Psoas muscle (tissue), 8 donors: Measurements from ENCODE around the gene RAB11FIP4. TPM values are rescaled to one million over a fixed set of nuclear protein-coding genes. Genes with fewer than 3 reads are reported as not detected.
"Not testable (repeated sequence)": the region's sequence is repeated elsewhere in the genome, so short reads cannot be mapped to it uniquely, and the experiment has no call there.

Experiments
- ATAC-seq, 4 donors: fragments of 200-7000 bp; cut with Tn5 transposase; one replicate each; pipeline ENCODE4 v1.9.1; 2020; ENCODE audit warnings: moderate library complexity in 3 of 4, mild to moderate bottlenecking in 2 of 4
- DNase-seq, 2 donors: peaks; one replicate each; pipeline ENCODE4 v3.0.0-alpha.2; 2020
- H3K27ac ChIP-seq: fragments of 200-600 bp; one replicate; pipeline ENCODE4 v1.8.0; 2022
- H3K27me3 ChIP-seq, 3 donors: fragments of 200-600 bp in 1 of 3; one replicate each; pipeline versions ENCODE4 v1.6.1 to v1.8.0; 2013 to 2022; ENCODE audit warnings: low read length in 2 of 3, mild to moderate bottlenecking in 2 of 3, moderate library complexity in 1 of 3; ENCODE audit not compliant: insufficient read depth in 3 of 3
- H3K36me3 ChIP-seq, 2 donors: fragments of 200-600 bp in 1 of 2; one replicate each; pipeline versions ENCODE4 v1.6.1 to v1.8.0; 2013 to 2022; ENCODE audit warnings: low read depth in 1 of 2, mild to moderate bottlenecking in 1 of 2, moderate library complexity in 1 of 2; ENCODE audit not compliant: insufficient read depth in 1 of 2
- H3K4me1 ChIP-seq: fragments of 200-600 bp; one replicate; pipeline ENCODE4 v1.8.0; 2022
- H3K4me3 ChIP-seq: fragments of 200-600 bp; one replicate; pipeline ENCODE4 v1.8.0; 2022; ENCODE audit warnings: mild to moderate bottlenecking
- H3K9me3 ChIP-seq: fragments of 200-600 bp; one replicate; pipeline ENCODE4 v1.8.0; 2022
- WGBS, 3 donors: extraction: QIAGEN DNeasy Blood & Tissue Kit; methylation state at CpG; one replicate each; pipeline versions ENCODE4 v1.1.6 to v1.1.7; 2013; 5-methylcytosine and 5-hydroxymethylcytosine counted together
- intact Hi-C, 2 donors: fragments of 100-400 bp; cut with DNase I; formaldehyde crosslinking; loops; one replicate each; pipeline versions ENCODE4 v1.11.0 to v1.14.2; 2022
- long read RNA-seq, 2 donors: library from polyadenylated mRNA; unstranded; transcript quantifications; one replicate each; pipeline ENCODE4 v2.0.0, GENCODE V29; 2021
- polyA plus RNA-seq, 3 donors: library from polyadenylated mRNA; stranded (reverse); fragments of 200-250 nt; gene quantifications; one replicate each; pipeline ENCODE4 v1.2.3, GENCODE V29; 2013
- total RNA-seq, 4 donors: library from RNA; stranded (reverse); fragmentation: NEBNext Ultra II Directional in 2 of 4; extraction: Animal tissue kit (Norgen Biotek cat#: 25700) in 2 of 4; gene quantifications; one replicate each; pipeline versions ENCODE4 v1.2.1 to v1.2.4, GENCODE V29; 2021 to 2023
- TF ChIP-seq, protein P1 (sequence below): fragments of 200-600 bp; IDR thresholded peaks from one replicate; pipeline ENCODE4 v1.8.0; 2022; ENCODE audit warnings: antibody characterized with exemption
- donor health status: healthy with polysubstance abuse.
- donor health status: DM: no; HTN: no; CAD: no; lungs with moderate emphysema.
- donor health status: Bipolar disorder and iron deficiency.
- donor health status: healthy.
- donor health status: DM: yes; HTN: yes; CAD: no.
- donor health status: DM: no; HTN: no; CAD: no.
- donor health status: DM: no; HTN: no; CAD: no.
- donor health status: DM: yes; HTN: yes; CAD: no.

Gene RAB11FIP4, protein sequence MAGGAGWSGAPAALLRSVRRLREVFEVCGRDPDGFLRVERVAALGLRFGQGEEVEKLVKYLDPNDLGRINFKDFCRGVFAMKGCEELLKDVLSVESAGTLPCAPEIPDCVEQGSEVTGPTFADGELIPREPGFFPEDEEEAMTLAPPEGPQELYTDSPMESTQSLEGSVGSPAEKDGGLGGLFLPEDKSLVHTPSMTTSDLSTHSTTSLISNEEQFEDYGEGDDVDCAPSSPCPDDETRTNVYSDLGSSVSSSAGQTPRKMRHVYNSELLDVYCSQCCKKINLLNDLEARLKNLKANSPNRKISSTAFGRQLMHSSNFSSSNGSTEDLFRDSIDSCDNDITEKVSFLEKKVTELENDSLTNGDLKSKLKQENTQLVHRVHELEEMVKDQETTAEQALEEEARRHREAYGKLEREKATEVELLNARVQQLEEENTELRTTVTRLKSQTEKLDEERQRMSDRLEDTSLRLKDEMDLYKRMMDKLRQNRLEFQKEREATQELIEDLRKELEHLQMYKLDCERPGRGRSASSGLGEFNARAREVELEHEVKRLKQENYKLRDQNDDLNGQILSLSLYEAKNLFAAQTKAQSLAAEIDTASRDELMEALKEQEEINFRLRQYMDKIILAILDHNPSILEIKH
- total RNA-seq (1 to 10 TPM in 1 of 4 donors, under 1 TPM in 3; 0.17 to 1.8 (median 0.56) TPM), polyA plus RNA-seq (under 1 TPM; 0.04 to 0.41 (median 0.08) TPM)
- long read RNA-seq, donor 1, partial matches to known transcripts = 1 of 1 reads
- long read RNA-seq, donor 1, other reads (novel, unspliced or antisense) = 0 of 1 reads
- long read RNA-seq, donor 2 = 0 reads

DNA sequence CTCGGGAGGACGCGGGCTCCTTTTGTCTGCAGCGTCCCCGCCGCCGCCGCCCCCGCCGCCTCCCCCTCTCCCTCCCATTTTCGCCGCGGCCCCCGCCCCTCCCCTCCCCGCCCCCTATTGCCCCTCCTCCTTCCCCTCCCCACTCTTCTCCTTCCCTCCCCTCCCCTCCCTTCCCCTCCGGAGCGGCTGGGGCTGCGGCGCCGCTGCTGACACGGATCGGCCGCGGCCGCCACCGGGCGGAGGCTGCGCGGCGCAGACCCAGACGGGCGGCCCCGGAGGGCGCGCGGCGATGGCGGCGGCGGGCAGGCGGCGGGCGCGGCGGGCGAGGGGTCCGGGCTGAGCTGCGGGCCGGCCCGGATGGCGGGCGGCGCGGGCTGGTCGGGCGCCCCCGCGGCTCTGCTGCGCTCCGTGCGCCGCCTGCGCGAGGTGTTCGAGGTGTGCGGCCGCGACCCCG lies at the start of gene RAB11FIP4:
TSS of gene RAB11FIP4 (plus strand) at position 180 of the 454 bp plus-strand sequence. CDS start at position 358, 178 bp downstream.
- intact Hi-C loops = no loop called here
- no peaks in the 10 kb centered on the region for H3K36me3 ChIP-seq
- H3K27ac ChIP-seq = no peak within 1 kb of the TSS
- H3K4me1 ChIP-seq = no peaks in the 10 kb centered on the region
- peak within 1 kb of the TSS; percentile 60 for H3K4me3 ChIP-seq
- DNase-seq (no peak), ATAC-seq (no peak)
- peaks cover 0 to 67% (median 17%) of the 10 kb centered on the region in 3 donors for H3K27me3 ChIP-seq
- H3K9me3 ChIP-seq = no peaks in the 10 kb centered on the region
- WGBS, 3 donors = 0 to 1% methylated on average over 16 to 63 of the region's 69 CpGs; no CpG with 5 or more reads in 1 of the 3 donors
- TF ChIP-seq, protein P1, sequence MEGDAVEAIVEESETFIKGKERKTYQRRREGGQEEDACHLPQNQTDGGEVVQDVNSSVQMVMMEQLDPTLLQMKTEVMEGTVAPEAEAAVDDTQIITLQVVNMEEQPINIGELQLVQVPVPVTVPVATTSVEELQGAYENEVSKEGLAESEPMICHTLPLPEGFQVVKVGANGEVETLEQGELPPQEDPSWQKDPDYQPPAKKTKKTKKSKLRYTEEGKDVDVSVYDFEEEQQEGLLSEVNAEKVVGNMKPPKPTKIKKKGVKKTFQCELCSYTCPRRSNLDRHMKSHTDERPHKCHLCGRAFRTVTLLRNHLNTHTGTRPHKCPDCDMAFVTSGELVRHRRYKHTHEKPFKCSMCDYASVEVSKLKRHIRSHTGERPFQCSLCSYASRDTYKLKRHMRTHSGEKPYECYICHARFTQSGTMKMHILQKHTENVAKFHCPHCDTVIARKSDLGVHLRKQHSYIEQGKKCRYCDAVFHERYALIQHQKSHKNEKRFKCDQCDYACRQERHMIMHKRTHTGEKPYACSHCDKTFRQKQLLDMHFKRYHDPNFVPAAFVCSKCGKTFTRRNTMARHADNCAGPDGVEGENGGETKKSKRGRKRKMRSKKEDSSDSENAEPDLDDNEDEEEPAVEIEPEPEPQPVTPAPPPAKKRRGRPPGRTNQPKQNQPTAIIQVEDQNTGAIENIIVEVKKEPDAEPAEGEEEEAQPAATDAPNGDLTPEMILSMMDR = no peak

DNA sequence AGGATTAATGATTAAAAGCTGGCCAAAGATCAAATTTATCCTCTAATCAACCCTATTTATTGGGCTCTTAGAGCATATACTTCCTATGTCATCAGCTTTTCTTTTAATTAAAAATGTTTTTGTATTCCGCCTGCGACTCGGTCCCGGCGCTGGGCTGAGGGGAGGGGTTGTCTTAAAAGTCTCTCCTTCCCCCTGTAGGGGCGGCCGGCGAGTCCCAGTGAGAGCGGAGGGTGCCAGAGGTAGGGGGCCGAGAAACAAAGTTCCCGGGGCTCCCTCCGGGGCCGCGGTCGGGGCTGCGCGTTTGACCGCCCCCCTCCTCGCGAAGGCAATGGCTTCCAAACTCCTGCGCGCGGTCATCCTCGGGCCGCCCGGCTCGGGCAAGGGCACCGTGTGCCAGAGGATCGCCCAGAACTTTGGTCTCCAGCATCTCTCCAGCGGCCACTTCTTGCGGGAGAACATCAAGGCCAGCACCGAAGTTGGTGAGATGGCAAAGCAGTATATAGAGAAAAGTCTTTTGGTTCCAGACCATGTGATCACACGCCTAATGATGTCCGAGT lies 46.2 kb upstream of the RAB11FIP4 start:
- H3K27me3 ChIP-seq, H3K4me3 ChIP-seq, intact Hi-C loops, DNase-seq, H3K4me1 ChIP-seq, H3K9me3 ChIP-seq, H3K27ac ChIP-seq: not testable (repeated sequence)
- WGBS, 3 donors = 86 to 95% (median 94%) methylated on average over 10 to 18 of the region's 34 CpGs
- H3K36me3 ChIP-seq = peaks cover 6 to 60% of the 10 kb centered on the region in 2 donors
- peak in 1 of 4 donors; percentile 19 for ATAC-seq

DNA sequence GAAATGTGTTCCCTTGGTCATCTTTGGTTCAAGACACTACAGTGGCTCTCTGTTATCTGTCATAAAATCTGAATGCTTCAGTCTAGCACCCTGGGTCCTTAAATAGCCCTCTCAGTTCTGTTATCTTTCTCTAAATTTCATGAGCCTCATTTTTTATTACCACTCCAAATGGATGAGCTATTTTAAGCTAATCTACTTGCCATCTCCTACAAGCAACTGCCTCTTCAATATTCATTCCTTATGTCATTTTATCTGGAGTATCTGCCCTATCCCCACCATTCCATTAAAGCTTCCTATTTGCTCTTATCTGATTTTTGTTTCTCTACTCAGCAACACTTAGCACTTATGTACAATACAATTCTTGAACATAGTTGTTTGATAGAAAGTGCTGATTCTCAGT lies 42.0 kb upstream of the RAB11FIP4 start:
- ATAC-seq (no peak), DNase-seq (no peak)
- intact Hi-C loops = no loop called here
- no peaks in the 10 kb centered on the region for H3K4me1 ChIP-seq
- TF ChIP-seq, protein P1 = no peak
- no peak overlapping the region for H3K4me3 ChIP-seq
- H3K36me3 ChIP-seq = peaks cover 2 to 62% of the 10 kb centered on the region in 2 donors
- H3K27ac ChIP-seq = no peak overlapping the region
- H3K9me3 ChIP-seq = no peaks in the 10 kb centered on the region
- no peaks in the 10 kb centered on the region for H3K27me3 ChIP-seq

DNA sequence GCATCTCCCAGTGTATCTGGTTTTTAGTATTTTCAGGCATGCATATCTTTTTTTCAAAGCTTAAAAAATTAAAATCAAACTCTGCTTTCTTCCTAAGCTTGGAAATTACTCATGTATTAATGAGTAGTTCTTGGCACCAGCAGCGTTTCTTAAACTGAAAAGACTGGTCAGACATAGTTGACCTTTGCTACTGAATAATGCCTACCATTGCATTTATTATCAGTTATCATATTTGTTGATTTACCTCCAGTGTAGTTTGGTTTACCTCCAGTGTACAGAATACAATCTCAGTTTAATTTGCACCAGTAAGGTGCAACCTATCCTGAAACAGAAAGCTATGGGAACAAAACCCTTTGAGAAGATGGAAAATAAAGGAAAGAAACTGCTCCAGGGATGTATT lies 35.5 kb upstream of the RAB11FIP4 start:
- H3K36me3 ChIP-seq = peaks cover 3 to 89% of the 10 kb centered on the region in 2 donors
- 86 to 90% (median 87%) methylated on average over 1 of the region's 1 CpG for WGBS, 3 donors
- H3K9me3 ChIP-seq = no peaks in the 10 kb centered on the region
- H3K4me1 ChIP-seq = no peaks in the 10 kb centered on the region
- ATAC-seq = no peak
- DNase-seq = no peak
- TF ChIP-seq, protein P1 = no peak
- H3K4me3 ChIP-seq = no peak overlapping the region
- intact Hi-C loops = no loop called here
- no peaks in the 10 kb centered on the region for H3K27me3 ChIP-seq
- no peak overlapping the region for H3K27ac ChIP-seq

DNA sequence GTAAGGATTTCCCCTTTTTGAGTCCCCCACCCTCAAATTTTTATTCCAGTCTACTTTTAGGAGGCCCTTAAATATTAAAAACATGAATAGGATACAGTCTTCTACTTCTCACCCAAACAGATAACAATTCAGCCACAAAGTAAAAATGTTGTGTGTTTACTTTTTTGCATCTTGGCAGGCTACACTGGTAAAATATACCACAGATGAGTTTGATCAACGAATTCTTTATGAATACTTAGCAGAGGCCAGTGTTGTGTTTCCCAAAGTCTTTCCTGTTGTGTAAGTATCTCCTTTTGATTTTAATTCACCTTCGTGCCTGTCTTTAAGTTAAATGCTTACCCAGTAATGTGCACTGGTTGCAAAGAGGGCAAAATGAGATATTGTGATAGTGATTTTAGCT lies 34.4 kb upstream of the RAB11FIP4 start:
- intact Hi-C loops = no loop called here
- H3K27me3 ChIP-seq = no peaks in the 10 kb centered on the region
- DNase-seq = no peak
- TF ChIP-seq, protein P1 = no peak
- no peak for ATAC-seq
- H3K4me1 ChIP-seq = no peaks in the 10 kb centered on the region
- H3K4me3 ChIP-seq = no peak overlapping the region
- WGBS, 3 donors = 86 to 91% (median 88%) methylated on average over 2 of the region's 2 CpGs
- H3K9me3 ChIP-seq = no peaks in the 10 kb centered on the region
- peaks cover 3 to 89% of the 10 kb centered on the region in 2 donors for H3K36me3 ChIP-seq
- no peak overlapping the region for H3K27ac ChIP-seq
